Kidney (tissue), 14 donors: ENCODE data around the gene TBC1D5. TPM values are rescaled to one million over a fixed set of nuclear protein-coding genes. Genes with fewer than 3 reads are reported as not detected.
"Not testable (repeated sequence)": the region's sequence is repeated elsewhere in the genome, so short reads cannot be mapped to it uniquely, and the experiment has no call there.

Source experiments
- DNase-seq, 5 donors: peaks; one replicate each; pipeline ENCODE4 v3.0.0-alpha.2; 2013 to 2020
- FAIRE-seq: peaks from 2 replicates; lab custom pipeline; 2012; peaks lifted over from hg19 to GRCh38; lab: Jason Lieb, UNC
- H3K27ac ChIP-seq, 2 donors: one replicate each; pipeline ENCODE4 v1.7.0; 2013; ENCODE audit warnings: low read depth in 2 of 2, low read length in 2 of 2, inconsistent platforms in 1 of 2
- H3K27me3 ChIP-seq: one replicate; pipeline ENCODE4 v1.7.1; 2013; ENCODE audit warnings: low read length, inconsistent platforms; ENCODE audit not compliant: control insufficient read depth, insufficient read depth
- H3K36me3 ChIP-seq, 3 donors: one replicate each; pipeline versions ENCODE4 v1.7.0 to v1.7.1; 2013; ENCODE audit warnings: low read length in 3 of 3, control low read depth in 1 of 3, inconsistent platforms in 1 of 3; ENCODE audit not compliant: insufficient read depth in 3 of 3, control insufficient read depth in 2 of 3
- H3K4me1 ChIP-seq, 3 donors: one replicate each; pipeline versions ENCODE4 v1.7.0 to v1.7.1; 2013; ENCODE audit warnings: low read length in 3 of 3, inconsistent platforms in 1 of 3, low read depth in 1 of 3; ENCODE audit not compliant: control insufficient read depth in 2 of 3, insufficient read depth in 2 of 3
- H3K4me3 ChIP-seq, 3 donors: one replicate each; pipeline versions ENCODE4 v1.7.0 to v1.8.1; 2013; ENCODE audit warnings: low read length in 3 of 3, control low read depth in 1 of 3, inconsistent platforms in 1 of 3
- H3K9ac ChIP-seq, 3 donors: one replicate each; pipeline versions ENCODE4 v1.7.0 to v1.7.1; 2013; ENCODE audit warnings: low read length in 3 of 3, control low read depth in 1 of 3, inconsistent platforms in 1 of 3
- H3K9me3 ChIP-seq, 3 donors: one replicate each; pipeline versions ENCODE4 v1.7.0 to v1.7.1; 2013; ENCODE audit warnings: low read length in 3 of 3, control low read depth in 1 of 3, inconsistent platforms in 1 of 3; ENCODE audit not compliant: control insufficient read depth in 2 of 3, insufficient read depth in 1 of 3
- CTCF ChIP-seq: IDR thresholded peaks from 3 replicates; pipeline ENCODE4 v1.5.1; 2012; ENCODE audit warnings: mild to moderate bottlenecking, moderate library complexity, borderline replicate concordance; ENCODE audit not compliant: insufficient read depth; ENCODE audit errors: extremely low read depth
- intact Hi-C: fragments of 100-400 bp; cut with DNase I; formaldehyde crosslinking; loops from one replicate; pipeline ENCODE4 v1.11.1; 2022
- polyA plus RNA-seq: library from polyadenylated mRNA; stranded (reverse); fragments of 350-450 nt; fragmentation: Illumina TruSeq; extraction: RNeasy Lipid Tissue Mini Kit (QIAGEN cat#74804); gene quantifications from one replicate; pipeline ENCODE4 v1.2.3, GENCODE V29; 2014; ENCODE audit warnings: low read depth, low replicate concordance; ENCODE audit not compliant: insufficient read depth
- total RNA-seq: library from RNA; stranded (reverse); fragmentation: NEBNext Ultra II Directional; extraction: Animal tissue kit (Norgen Biotek cat#: 25700); gene quantifications from one replicate; pipeline ENCODE4 v1.2.1, GENCODE V29; 2021
- donor health status: control.
- donor health status: control.
- donor health status: control.
- donor health status: control.
- donor health status: control.
- donor health status: DM: yes; HTN: yes; CAD: no.
- donor health status: Normal renal cell carcinoma (clear cell type).

TBC1D5 gene
- total and polyA plus RNA-seq, 2 donors from 2014 or later, result 9.7 to 77.7 TPM

GRCh38 chr3:17544632-17545031, 197.8 kb downstream of the TBC1D5 start:
- no peak for DNase-seq
- no peak overlapping the region for H3K4me3 ChIP-seq
- no peaks in the 10 kb centered on the region for H3K27me3 ChIP-seq
- no peak overlapping the region for H3K9ac ChIP-seq
- H3K27ac ChIP-seq, result no peak overlapping the region
- no peak for TF ChIP-seq CTCF
- no peaks in the 10 kb centered on the region for H3K4me1 ChIP-seq
- FAIRE-seq, result no peak
- no peaks in the 10 kb centered on the region for H3K36me3 ChIP-seq
- intact Hi-C loops, result no loop called here
- H3K9me3 ChIP-seq, result no peaks in the 10 kb centered on the region

- DNase-seq (no peak), FAIRE-seq (no peak)
- no peak for TF ChIP-seq CTCF
- Histone ChIP-seq H3K27ac (no peak overlapping the region), H3K9ac (no peak overlapping the region), H3K36me3 (no peaks in the 10 kb centered on the region), H3K9me3 (no peaks in the 10 kb centered on the region), H3K4me1 (no peaks in the 10 kb centered on the region), H3K27me3 (no peaks in the 10 kb centered on the region), H3K4me3 (no peak overlapping the region)
- intact Hi-C loops, result no loop called here
Measured at GRCh38 chr3:17542591-17542990, 199.8 kb downstream of the TBC1D5 start.

GRCh38 chr3:17539436-17539835, 203.0 kb downstream of the TBC1D5 start:
- Histone ChIP-seq H3K27me3 (no peaks in the 10 kb centered on the region), H3K27ac (no peak overlapping the region), H3K36me3 (no peaks in the 10 kb centered on the region), H3K9ac (no peak overlapping the region), H3K4me1 (peaks cover 0 to 2% (median 0%) of the 10 kb centered on the region in 3 donors), H3K4me3 (no peak overlapping the region), H3K9me3 (no peaks in the 10 kb centered on the region)
- no peak for TF ChIP-seq CTCF
- no peak for DNase-seq
- intact Hi-C loops, result no loop called here
- FAIRE-seq, result no peak

GRCh38 chr3:17535274-17535673, 207.2 kb downstream of the TBC1D5 start:
- H3K27me3 ChIP-seq, result no peaks in the 10 kb centered on the region
- H3K4me1 ChIP-seq, result peaks cover 0 to 2% (median 0%) of the 10 kb centered on the region in 3 donors
- H3K9me3 ChIP-seq, result no peaks in the 10 kb centered on the region
- no peak for TF ChIP-seq CTCF
- H3K4me3 ChIP-seq, result no peak overlapping the region
- H3K36me3 ChIP-seq, result no peaks in the 10 kb centered on the region
- DNase-seq (no peak), FAIRE-seq (no peak)
- no peak overlapping the region for H3K27ac ChIP-seq
- no peak overlapping the region for H3K9ac ChIP-seq
- intact Hi-C loops, result no loop called here

- FAIRE-seq, H3K9ac ChIP-seq, H3K27me3 ChIP-seq, H3K36me3 ChIP-seq, DNase-seq, H3K4me3 ChIP-seq, intact Hi-C loops, H3K4me1 ChIP-seq, H3K27ac ChIP-seq, H3K9me3 ChIP-seq: not testable (repeated sequence)
Measured at GRCh38 chr3:17532446-17532845, 210.0 kb downstream of the TBC1D5 start.
